Right atrium auricular region (tissue), 2 donors: ENCODE measurements around the gene TNFAIP8L3. TPM values are rescaled to one million over a fixed set of nuclear protein-coding genes. Genes with fewer than 3 reads are reported as not detected.
"Not testable (repeated sequence)": the region's sequence is repeated elsewhere in the genome, so short reads cannot be mapped to it uniquely, and the experiment has no call there.

ENCODE experiments used
- DNase-seq: peaks from one replicate; pipeline ENCODE4 v3.0.0-alpha.2; 2019; ENCODE audit warnings: low spot score
- H3K27ac ChIP-seq, 2 donors: fragments of 200-600 bp; sonication (generic); 1 replicate in 1 of 2; 2 replicates in 1 of 2; pipeline ENCODE4 v1.5.1; 2016 to 2019
- H3K27me3 ChIP-seq, 2 donors: fragments of 200-600 bp; sonication (generic); one replicate each; pipeline versions ENCODE4 v1.5.1 to v1.6.0; 2017 to 2019
- H3K36me3 ChIP-seq: fragments of 200-600 bp; sonication (generic); one replicate; pipeline ENCODE4 v1.5.1; 2016
- H3K4me1 ChIP-seq, 2 donors: fragments of 200-600 bp; sonication (generic); one replicate each; pipeline versions ENCODE4 v1.5.1 to v1.6.0; 2017 to 2019
- H3K4me3 ChIP-seq, 2 donors: fragments of 200-600 bp; sonication (generic); 1 replicate in 1 of 2; 2 replicates in 1 of 2; pipeline ENCODE4 v1.5.1; 2017 to 2019; ENCODE audit warnings: mild to moderate bottlenecking in 1 of 2, moderate library complexity in 1 of 2
- H3K9me3 ChIP-seq, 2 donors: fragments of 200-600 bp; sonication (generic); one replicate each; pipeline ENCODE4 v1.5.1; 2019
- total RNA-seq, 2 donors: library from RNA; depleted of rRNA; stranded (reverse); fragments of >200 nt; gene quantifications; one replicate each; pipeline ENCODE4 v1.1.0, GENCODE V29; 2016
- TF ChIP-seq, protein P1 (sequence below), 2 donors: fragments of 200-600 bp; sonication (generic); IDR thresholded peaks; one replicate each; pipeline ENCODE4 v1.5.1; 2019; ENCODE audit warnings: antibody characterized with exemption in 2 of 2

Gene TNFAIP8L3
- total RNA-seq, 2 donors from 2014 or later = 1.2 to 7.7 TPM

DNA sequence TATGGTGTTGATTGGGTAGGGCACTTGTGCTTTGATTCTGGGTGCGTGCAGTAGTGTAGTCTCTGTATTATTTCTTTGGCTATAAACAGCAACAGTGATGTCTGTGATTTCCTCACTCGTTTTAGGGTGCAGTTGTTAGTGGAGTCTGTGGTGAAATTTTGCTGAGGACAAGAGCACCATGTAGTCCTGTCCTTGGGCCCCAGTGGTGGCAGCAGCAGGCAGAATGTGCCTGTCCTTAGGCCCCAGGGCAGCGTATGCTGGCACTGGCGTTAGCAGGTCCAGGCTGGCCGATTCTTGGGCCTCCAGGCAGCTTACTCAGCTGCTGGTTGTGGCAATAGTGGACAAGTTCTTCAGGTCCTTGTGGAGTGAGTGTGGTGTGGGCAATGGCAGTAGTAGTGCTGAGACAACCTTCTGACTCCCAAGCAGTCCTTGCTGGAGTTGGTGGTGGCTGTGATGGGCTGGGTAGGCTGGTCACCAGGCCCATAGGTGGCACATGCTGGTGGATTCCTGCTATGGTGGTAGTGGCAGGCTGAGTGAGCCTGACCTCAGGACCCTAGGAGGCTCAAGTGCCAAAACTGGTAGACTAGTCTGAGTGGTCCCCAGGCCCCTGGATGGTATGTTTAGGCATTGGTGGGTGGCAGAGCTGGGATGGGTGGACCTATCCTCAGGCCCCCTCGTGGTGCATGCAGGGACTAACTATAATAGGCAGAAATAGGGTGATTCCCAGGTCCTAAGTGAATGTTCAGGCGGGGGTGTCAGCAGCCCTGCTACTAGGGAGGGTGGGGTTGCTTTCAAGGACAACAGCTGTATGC, 56.3 kb downstream of the TNFAIP8L3 start:
- Histone ChIP-seq H3K4me3 (no peak overlapping the region), H3K4me1 (no peaks in the 10 kb centered on the region), H3K27me3 (no peaks in the 10 kb centered on the region), H3K36me3 (no peaks in the 10 kb centered on the region), H3K27ac (no peak overlapping the region), H3K9me3 (no peaks in the 10 kb centered on the region)
- TF ChIP-seq, protein P1, sequence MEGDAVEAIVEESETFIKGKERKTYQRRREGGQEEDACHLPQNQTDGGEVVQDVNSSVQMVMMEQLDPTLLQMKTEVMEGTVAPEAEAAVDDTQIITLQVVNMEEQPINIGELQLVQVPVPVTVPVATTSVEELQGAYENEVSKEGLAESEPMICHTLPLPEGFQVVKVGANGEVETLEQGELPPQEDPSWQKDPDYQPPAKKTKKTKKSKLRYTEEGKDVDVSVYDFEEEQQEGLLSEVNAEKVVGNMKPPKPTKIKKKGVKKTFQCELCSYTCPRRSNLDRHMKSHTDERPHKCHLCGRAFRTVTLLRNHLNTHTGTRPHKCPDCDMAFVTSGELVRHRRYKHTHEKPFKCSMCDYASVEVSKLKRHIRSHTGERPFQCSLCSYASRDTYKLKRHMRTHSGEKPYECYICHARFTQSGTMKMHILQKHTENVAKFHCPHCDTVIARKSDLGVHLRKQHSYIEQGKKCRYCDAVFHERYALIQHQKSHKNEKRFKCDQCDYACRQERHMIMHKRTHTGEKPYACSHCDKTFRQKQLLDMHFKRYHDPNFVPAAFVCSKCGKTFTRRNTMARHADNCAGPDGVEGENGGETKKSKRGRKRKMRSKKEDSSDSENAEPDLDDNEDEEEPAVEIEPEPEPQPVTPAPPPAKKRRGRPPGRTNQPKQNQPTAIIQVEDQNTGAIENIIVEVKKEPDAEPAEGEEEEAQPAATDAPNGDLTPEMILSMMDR (IDR thresholded peaks at IDR 0.05) = no peak
- DNase-seq = no peak

DNA sequence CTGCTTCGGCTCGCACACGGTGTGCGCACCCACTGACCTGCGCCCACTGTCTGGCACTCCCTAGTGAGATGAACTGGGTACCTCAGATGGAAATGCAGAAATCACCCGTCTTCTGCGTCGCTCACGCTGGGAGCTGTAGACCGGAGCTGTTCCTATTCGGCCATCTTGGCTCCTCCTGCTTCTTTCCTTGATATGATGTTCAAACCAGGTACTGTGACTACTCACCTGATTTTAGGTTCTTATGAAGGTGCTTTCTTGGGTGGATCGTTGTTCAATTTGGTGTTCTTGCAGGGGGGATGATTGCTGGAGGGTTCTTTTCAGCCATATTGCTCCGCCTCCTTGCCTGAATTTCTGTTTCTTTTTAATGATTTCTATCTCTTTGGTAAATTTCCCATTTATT, 57.2 kb downstream of the TNFAIP8L3 start:
- not testable (repeated sequence) for H3K4me1 ChIP-seq, H3K4me3 ChIP-seq, DNase-seq, H3K36me3 ChIP-seq, H3K9me3 ChIP-seq, H3K27me3 ChIP-seq, H3K27ac ChIP-seq

DNA sequence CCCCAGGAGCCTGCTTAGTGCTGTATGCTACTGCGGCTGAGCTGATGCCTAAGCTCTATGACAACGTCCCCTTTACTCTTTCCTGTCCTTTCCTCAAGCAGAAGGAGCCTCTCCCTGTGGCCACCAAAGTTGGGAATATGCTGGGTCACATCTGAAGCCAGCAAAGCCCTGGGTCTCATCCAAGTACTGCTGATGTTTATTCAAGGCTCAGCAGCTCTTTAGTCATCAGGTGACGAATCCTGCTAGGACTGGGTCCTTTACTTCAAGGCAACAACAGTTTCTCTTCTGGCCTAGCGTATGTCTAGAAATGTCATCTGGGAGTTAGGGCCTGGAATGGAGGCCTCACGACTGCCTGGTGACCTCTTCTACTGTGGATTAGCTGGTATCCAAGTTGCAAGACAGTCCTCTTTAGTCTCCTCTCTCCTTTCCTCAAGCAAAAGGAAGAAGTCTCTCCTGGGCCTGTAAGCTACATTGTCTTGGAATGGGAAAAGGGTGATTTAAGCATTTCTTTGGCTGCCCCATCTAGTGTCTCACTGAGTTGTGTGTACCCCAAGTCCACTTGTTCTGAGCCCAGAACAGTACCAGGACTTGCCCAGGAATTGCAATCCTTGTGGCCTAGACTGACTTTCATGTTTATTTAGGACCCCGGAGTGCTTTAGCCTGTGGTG, 63.9 kb downstream of the TNFAIP8L3 start:
- Histone ChIP-seq H3K36me3 (no peaks in the 10 kb centered on the region), H3K9me3 (no peaks in the 10 kb centered on the region), H3K4me1 (no peaks in the 10 kb centered on the region), H3K4me3 (no peak overlapping the region), H3K27me3 (no peaks in the 10 kb centered on the region), H3K27ac (no peak overlapping the region)
- TF ChIP-seq, protein P1 (IDR thresholded peaks at IDR 0.05) = no peak
- DNase-seq = no peak

DNA sequence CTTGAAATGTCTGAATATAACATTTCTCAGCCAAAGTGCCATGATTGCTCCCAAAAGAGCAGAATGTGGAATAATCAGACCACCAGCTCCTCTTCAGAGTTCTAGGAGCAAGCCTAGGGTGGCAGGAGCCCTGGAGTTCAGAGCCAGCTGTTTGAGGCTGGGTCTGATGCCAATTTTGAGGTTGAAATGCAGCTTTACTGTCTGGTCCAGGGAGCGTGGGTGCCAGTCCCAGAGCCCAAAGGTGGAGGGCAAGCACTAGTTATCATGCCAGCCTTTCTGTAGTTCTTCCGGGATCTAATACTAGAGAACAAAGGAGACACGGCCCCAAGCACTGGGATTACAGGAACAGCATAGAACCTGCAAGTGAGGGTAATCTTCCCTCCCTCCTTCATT, 69.3 kb downstream of the TNFAIP8L3 start:
- no peaks in the 10 kb centered on the region for H3K9me3 ChIP-seq
- DNase-seq = no peak
- no peaks in the 10 kb centered on the region for H3K27me3 ChIP-seq
- H3K4me3 ChIP-seq = no peak overlapping the region
- TF ChIP-seq, protein P1 (IDR thresholded peaks at IDR 0.05) = no peak
- H3K4me1 ChIP-seq = peaks cover 0 to 10% of the 10 kb centered on the region in 2 donors
- H3K27ac ChIP-seq = no peak overlapping the region
- H3K36me3 ChIP-seq = no peaks in the 10 kb centered on the region

DNA sequence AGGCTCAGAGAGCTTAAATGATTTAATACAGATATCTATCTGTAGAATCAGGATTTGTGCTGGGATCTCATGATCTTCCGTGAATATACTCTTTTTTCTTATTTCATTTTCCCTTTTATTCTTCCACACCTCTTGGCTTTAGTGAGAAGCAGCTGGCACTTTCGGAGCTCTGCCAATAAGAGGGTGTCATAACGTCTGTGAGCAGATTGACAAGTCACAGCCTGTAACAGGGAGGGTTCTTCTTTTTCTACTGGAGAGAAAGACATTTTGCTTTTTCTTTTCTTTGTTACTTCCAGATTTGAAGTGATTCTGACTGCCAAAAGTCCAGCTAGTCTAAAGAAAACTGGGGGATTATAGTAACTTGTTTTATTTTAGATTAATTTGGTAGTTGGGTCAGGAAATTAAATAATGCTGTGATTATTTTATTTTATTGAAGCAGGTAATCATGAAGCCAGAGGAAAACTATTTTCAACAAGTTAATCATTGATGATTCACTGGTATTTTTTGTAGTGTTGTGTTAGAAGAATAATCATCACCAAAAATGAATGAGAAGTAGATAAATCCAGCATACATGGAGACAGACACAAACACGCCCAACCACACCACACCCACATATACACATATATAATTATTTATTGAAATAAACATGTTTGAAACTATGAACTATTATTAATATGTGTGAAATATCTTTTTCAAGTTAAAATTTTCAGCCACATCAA, 69.8 kb downstream of the TNFAIP8L3 start:
- peaks cover 0 to 10% of the 10 kb centered on the region in 2 donors for H3K4me1 ChIP-seq
- H3K27me3 ChIP-seq = no peaks in the 10 kb centered on the region
- no peaks in the 10 kb centered on the region for H3K9me3 ChIP-seq
- H3K36me3 ChIP-seq = no peaks in the 10 kb centered on the region
- TF ChIP-seq, protein P1 (IDR thresholded peaks at IDR 0.05) = no peak
- no peak for DNase-seq
- no peak overlapping the region for H3K4me3 ChIP-seq
- no peak overlapping the region for H3K27ac ChIP-seq

DNA sequence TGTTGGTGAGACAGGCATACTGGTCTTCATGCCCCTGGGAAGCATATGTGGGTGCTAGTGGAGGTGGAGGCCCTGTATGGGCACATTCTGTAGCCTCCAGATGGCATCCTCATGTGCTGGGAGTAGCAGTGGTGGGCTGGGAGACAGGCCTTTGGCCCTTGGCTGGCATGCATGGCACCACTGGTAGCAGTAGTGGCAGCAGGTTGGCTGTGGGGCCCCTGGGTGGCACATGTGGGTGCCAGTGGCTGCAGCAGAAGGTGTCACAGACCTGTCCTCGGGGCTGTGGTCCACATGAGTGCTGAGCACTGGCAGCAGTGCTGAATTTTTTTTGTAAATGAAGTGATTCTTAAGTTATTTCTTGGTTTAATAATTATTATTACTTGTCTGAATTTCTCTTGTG, 71.2 kb downstream of the TNFAIP8L3 start:
- Histone ChIP-seq H3K27me3 (no peaks in the 10 kb centered on the region), H3K36me3 (no peaks in the 10 kb centered on the region), H3K4me1 (peaks cover 0 to 10% of the 10 kb centered on the region in 2 donors), H3K9me3 (peaks cover 0 to 9% of the 10 kb centered on the region in 2 donors), H3K4me3 (no peak overlapping the region), H3K27ac (no peak overlapping the region)
- TF ChIP-seq, protein P1 (IDR thresholded peaks at IDR 0.05) = no peak
- no peak for DNase-seq
